Karpas-422 (cell line): ENCODE results near the gene RXFP2. TPM values are rescaled to one million over a fixed set of nuclear protein-coding genes. Genes with fewer than 3 reads are reported as not detected.

Experiments used
- DNase-seq: peaks from one replicate; pipeline ENCODE4 v3.0.0-alpha.2; 2015
- H2AFZ ChIP-seq: fragments of 200-600 bp; sonication (generic); 2 replicates; pipeline ENCODE4 v1.6.1; 2014; ENCODE audit warnings: antibody characterized with exemption, low read length, mixed read lengths
- H3K27ac ChIP-seq: fragments of 200-600 bp; sonication (generic); 2 replicates; pipeline ENCODE4 v1.5.1; 2014; ENCODE audit warnings: mild to moderate bottlenecking, low read length, moderate library complexity
- H3K27me3 ChIP-seq: fragments of 200-600 bp; sonication (generic); 2 replicates; pipeline ENCODE4 v1.6.1; 2014; ENCODE audit warnings: low read length, mixed read lengths
- H3K36me3 ChIP-seq: fragments of 200-600 bp; sonication (generic); 2 replicates; pipeline ENCODE4 v1.6.1; 2014; ENCODE audit warnings: low read length, mixed read lengths; ENCODE audit not compliant: insufficient read depth
- H3K4me1 ChIP-seq: fragments of 200-600 bp; sonication (generic); 2 replicates; pipeline ENCODE4 v1.6.1; 2014; ENCODE audit warnings: mild to moderate bottlenecking, low read length, mixed read lengths
- H3K4me2 ChIP-seq: fragments of 200-600 bp; sonication (generic); 2 replicates; pipeline ENCODE4 v1.6.1; 2014; ENCODE audit warnings: low read length, low read depth, mild to moderate bottlenecking; ENCODE audit not compliant: poor library complexity, severe bottlenecking
- H3K4me3 ChIP-seq: fragments of 200-600 bp; sonication (generic); 2 replicates; pipeline ENCODE4 v1.5.1; 2014; ENCODE audit warnings: mild to moderate bottlenecking, antibody characterized with exemption, low read length, mixed read lengths
- H3K79me2 ChIP-seq: fragments of 200-600 bp; sonication (generic); 2 replicates; pipeline ENCODE4 v1.6.1; 2014; ENCODE audit warnings: mild to moderate bottlenecking, low read length, mixed read lengths
- H3K9ac ChIP-seq: fragments of 200-600 bp; sonication (generic); 2 replicates; pipeline ENCODE4 v1.6.0; 2014; ENCODE audit warnings: low read length
- H3K9me2 ChIP-seq: fragments of 200-600 bp; sonication (generic), shearing (Covaris generic); replicated peaks from 2 replicates; pipeline ENCODE4 v1.6.0; 2014; ENCODE audit warnings: mild to moderate bottlenecking, low read length, moderate library complexity; ENCODE audit not compliant: insufficient read depth
- H3K9me3 ChIP-seq: fragments of 300-700, 200-600 bp; sonication (generic); 2 replicates; pipeline ENCODE4 v1.6.1; 2014; ENCODE audit warnings: low read length, mixed read lengths
- H4K20me1 ChIP-seq: fragments of 200-600 bp; sonication (generic); 2 replicates; pipeline ENCODE4 v1.6.1; 2014; ENCODE audit warnings: mild to moderate bottlenecking, antibody characterized with exemption, low read length, low read depth; ENCODE audit not compliant: insufficient read depth
- total RNA-seq: library from RNA; depleted of rRNA; stranded (reverse); fragments of >200 nt; shearing (Covaris generic); gene quantifications from 2 replicates; pipeline ENCODE4 v1.2.3, GENCODE V29; 2014; ENCODE audit warnings: low replicate concordance

RXFP2 gene
- total RNA-seq, 1 experiment from 2014 or later: not detected

GRCh38 chr13:31755803-31756212 is 16.5 kb downstream of the RXFP2 start:
- H4K20me1 ChIP-seq: no peaks in the 10 kb centered on the region
- no peaks in the 10 kb centered on the region for H3K36me3 ChIP-seq
- no peak overlapping the region for H3K9ac ChIP-seq
- DNase-seq: no peak
- H3K79me2 ChIP-seq: no peaks in the 10 kb centered on the region
- no peaks in the 10 kb centered on the region for H3K27me3 ChIP-seq
- no peak overlapping the region for H2AFZ ChIP-seq
- H3K4me3 ChIP-seq: no peak overlapping the region
- no peaks in the 10 kb centered on the region for H3K4me1 ChIP-seq
- H3K4me2 ChIP-seq: no peak overlapping the region
- H3K9me2 ChIP-seq: no peaks in the 10 kb centered on the region
- H3K9me3 ChIP-seq: no peaks in the 10 kb centered on the region
- H3K27ac ChIP-seq: no peak overlapping the region

DNA sequence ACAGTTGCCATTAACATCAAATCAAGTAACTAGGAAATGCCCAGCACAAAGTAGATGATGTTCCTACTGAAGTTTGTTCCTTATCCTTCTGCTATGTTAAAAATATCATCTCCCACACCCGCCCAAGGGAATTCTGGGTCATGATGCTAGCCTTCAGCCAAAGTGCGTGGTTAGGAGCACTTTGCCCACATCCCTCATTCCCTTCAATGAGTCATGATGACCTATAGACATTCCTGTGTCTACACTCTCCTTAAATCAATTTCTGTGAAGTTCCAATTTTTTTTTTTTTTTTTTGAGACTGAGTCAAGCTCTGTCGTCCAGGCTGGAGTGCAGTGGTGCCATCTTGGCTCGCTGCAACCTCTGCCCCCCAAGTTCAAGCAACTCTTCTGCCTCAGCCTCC is 17.0 kb downstream of the RXFP2 start:
- no peaks in the 10 kb centered on the region for H3K9me3 ChIP-seq
- H3K4me1 ChIP-seq: no peaks in the 10 kb centered on the region
- H3K9ac ChIP-seq: no peak overlapping the region
- no peaks in the 10 kb centered on the region for H4K20me1 ChIP-seq
- no peaks in the 10 kb centered on the region for H3K27me3 ChIP-seq
- H3K4me2 ChIP-seq: no peak overlapping the region
- no peak overlapping the region for H3K4me3 ChIP-seq
- no peak overlapping the region for H3K27ac ChIP-seq
- DNase-seq: no peak
- H3K9me2 ChIP-seq: no peaks in the 10 kb centered on the region
- H3K36me3 ChIP-seq: no peaks in the 10 kb centered on the region
- no peaks in the 10 kb centered on the region for H3K79me2 ChIP-seq
- no peak overlapping the region for H2AFZ ChIP-seq

DNA sequence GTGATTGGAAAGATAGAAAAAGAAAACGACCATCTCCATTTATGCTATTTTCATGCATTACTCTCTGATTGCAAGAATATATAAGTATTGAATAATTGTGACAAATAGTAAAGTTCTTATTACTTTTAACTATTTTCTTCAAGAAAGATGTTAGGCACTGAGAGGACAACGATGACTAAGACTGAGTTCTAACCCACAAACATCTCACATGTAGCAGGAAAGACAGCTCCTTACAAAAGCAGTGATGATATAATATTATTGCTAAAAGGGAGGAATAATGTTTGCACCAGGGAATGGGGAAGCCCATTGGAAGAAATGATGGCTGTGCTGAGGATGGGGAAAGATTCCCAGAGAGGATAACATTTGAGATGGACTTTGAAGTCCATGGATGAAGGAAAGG is 22.6 kb downstream of the RXFP2 start:
- H2AFZ ChIP-seq: no peak overlapping the region
- H3K9ac ChIP-seq: no peak overlapping the region
- no peaks in the 10 kb centered on the region for H3K9me3 ChIP-seq
- H3K4me1 ChIP-seq: no peaks in the 10 kb centered on the region
- no peak overlapping the region for H3K27ac ChIP-seq
- no peaks in the 10 kb centered on the region for H3K79me2 ChIP-seq
- H3K27me3 ChIP-seq: no peaks in the 10 kb centered on the region
- no peaks in the 10 kb centered on the region for H4K20me1 ChIP-seq
- no peak for DNase-seq
- H3K4me3 ChIP-seq: no peak overlapping the region
- H3K9me2 ChIP-seq: no peaks in the 10 kb centered on the region
- no peak overlapping the region for H3K4me2 ChIP-seq
- no peaks in the 10 kb centered on the region for H3K36me3 ChIP-seq

- Histone ChIP-seq H3K4me3 (no peak overlapping the region), H3K79me2 (no peaks in the 10 kb centered on the region), H3K4me2 (no peak overlapping the region), H3K9me3 (no peaks in the 10 kb centered on the region), H3K27me3 (no peaks in the 10 kb centered on the region), H3K36me3 (no peaks in the 10 kb centered on the region), H3K9ac (no peak overlapping the region), H4K20me1 (no peaks in the 10 kb centered on the region), H3K4me1 (no peaks in the 10 kb centered on the region), H3K9me2 (no peaks in the 10 kb centered on the region), H2AFZ (no peak overlapping the region), H3K27ac (no peak overlapping the region)
- DNase-seq: no peak
Observed at GRCh38 chr13:31764556-31764955, 25.2 kb downstream of the RXFP2 start.

DNA sequence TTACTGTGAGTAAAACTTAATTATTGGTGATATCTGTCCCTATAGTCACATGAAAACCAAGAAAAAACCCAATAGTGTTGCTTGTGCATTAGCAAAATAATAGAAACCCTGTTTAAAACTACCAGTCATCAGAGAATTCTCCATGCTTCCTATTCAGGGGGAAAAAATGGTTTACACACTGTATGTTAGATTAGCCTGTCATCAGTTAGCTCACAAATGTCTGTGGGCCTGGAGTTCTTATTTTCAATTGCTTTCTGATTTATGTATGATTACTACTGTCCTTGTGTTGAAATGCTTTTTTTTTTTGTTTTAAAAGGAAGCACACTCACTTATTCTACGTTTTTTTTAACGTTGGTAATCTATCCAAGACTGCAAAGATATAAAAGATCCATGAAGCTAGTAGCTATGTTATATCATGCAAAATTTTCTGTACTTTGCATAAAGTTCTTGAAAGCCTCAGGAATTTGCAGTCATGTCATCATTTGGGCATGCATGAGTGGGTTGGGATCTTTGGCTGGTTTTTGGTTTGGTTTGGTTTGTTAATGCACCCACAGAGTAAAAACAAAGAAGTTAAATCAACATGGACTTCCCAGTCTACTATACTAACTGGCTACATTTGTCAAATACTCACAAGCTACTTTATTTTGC is 25.9 kb downstream of the RXFP2 start:
- H3K36me3 ChIP-seq: no peaks in the 10 kb centered on the region
- no peak overlapping the region for H3K4me3 ChIP-seq
- no peaks in the 10 kb centered on the region for H3K4me1 ChIP-seq
- H3K9ac ChIP-seq: no peak overlapping the region
- DNase-seq: no peak
- H4K20me1 ChIP-seq: no peaks in the 10 kb centered on the region
- H3K27ac ChIP-seq: no peak overlapping the region
- no peak overlapping the region for H3K4me2 ChIP-seq
- no peak overlapping the region for H2AFZ ChIP-seq
- H3K9me2 ChIP-seq: no peaks in the 10 kb centered on the region
- no peaks in the 10 kb centered on the region for H3K27me3 ChIP-seq
- H3K9me3 ChIP-seq: no peaks in the 10 kb centered on the region
- no peaks in the 10 kb centered on the region for H3K79me2 ChIP-seq

DNA sequence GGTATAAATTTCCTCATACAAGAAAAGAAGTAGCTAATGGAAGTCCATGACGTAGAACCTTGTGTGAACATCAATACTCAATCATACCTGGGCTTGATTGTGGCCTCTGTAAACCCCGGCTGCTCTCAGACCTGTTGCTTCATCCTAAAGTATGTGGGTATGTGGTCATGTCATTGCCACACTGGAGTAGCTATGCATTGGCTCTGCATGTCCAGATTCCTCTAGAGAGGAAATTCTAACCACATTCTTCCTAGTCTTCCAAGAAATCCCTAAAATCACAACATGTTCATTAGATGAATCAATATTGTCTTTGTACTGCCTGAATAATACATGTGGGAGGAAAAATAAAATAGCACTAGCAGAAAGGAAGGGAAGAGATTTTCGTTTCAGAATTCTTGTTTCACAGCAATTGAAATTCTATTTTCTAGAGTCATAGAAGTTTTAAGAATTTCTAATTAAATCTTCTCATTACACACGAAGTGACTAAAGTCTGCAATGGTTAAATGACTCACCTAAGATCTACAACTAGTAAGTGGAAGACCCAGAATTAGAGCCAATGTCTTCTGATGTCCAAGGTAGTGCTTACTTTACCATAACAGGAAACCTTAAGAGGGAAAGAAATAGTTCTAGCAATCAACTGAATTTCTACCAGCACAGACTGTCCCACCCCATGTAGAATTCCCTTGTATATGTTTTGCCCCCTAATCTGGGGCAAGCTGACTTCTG is 28.0 kb downstream of the RXFP2 start:
- no peak overlapping the region for H3K27ac ChIP-seq
- no peaks in the 10 kb centered on the region for H3K27me3 ChIP-seq
- no peaks in the 10 kb centered on the region for H3K79me2 ChIP-seq
- H3K9ac ChIP-seq: no peak overlapping the region
- no peaks in the 10 kb centered on the region for H4K20me1 ChIP-seq
- no peak overlapping the region for H2AFZ ChIP-seq
- DNase-seq: no peak
- no peaks in the 10 kb centered on the region; the same call in 1 of the 2 replicates for H3K9me2 ChIP-seq
- no peaks in the 10 kb centered on the region for H3K4me1 ChIP-seq
- H3K4me3 ChIP-seq: no peak overlapping the region
- no peaks in the 10 kb centered on the region for H3K9me3 ChIP-seq
- no peak overlapping the region for H3K4me2 ChIP-seq
- no peaks in the 10 kb centered on the region for H3K36me3 ChIP-seq

DNA sequence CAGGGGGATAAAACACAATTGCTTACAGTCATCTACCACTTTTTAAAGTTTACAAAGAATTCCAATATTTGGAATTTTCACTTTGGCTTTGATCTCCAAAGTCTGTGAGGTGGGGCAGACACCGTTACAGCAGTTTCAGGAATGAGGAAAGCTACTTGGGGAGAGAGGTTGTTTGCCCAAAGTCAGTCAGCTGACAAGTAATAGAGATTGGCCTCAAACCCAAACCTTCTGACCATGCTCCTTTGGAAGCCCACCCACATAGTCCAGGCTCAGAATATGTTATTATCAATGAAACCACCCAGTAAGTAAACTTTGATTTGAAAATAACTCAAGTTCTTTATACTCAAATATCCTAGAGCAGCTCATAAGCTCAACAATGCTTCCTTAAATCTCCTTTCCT is 29.0 kb downstream of the RXFP2 start:
- Histone ChIP-seq H3K4me3 (no peak overlapping the region), H3K9ac (no peak overlapping the region), H4K20me1 (no peaks in the 10 kb centered on the region), H3K27ac (no peak overlapping the region), H3K4me1 (no peaks in the 10 kb centered on the region), H2AFZ (no peak overlapping the region), H3K9me2 (no peaks in the 10 kb centered on the region; the same call in 1 of the 2 replicates), H3K79me2 (no peaks in the 10 kb centered on the region), H3K9me3 (no peaks in the 10 kb centered on the region), H3K36me3 (no peaks in the 10 kb centered on the region), H3K27me3 (no peaks in the 10 kb centered on the region), H3K4me2 (no peak overlapping the region)
- no peak for DNase-seq

DNA sequence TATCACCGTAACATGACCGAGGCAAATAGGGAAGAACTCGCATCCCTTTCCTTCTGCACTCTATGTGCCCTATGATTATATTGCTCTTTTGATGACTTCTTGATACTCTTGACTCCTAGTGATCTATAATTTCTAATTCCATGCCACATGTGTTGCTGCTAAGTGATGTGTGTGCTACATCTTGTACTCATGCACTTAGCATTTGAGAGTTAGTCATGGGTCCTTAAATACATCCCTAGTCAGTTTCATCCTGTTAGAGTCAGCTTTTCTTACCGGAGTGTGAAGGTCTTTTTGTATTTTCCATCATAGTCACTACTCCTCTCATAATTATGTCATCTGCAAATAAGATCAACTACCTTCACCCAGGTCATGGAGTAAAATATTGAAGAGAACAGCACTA is 30.2 kb downstream of the RXFP2 start:
- H3K79me2 ChIP-seq: no peaks in the 10 kb centered on the region
- no peaks in the 10 kb centered on the region for H3K4me1 ChIP-seq
- H3K27me3 ChIP-seq: no peaks in the 10 kb centered on the region
- no peaks in the 10 kb centered on the region for H3K36me3 ChIP-seq
- H3K9me2 ChIP-seq: no peaks in the 10 kb centered on the region; the same call in 1 of the 2 replicates
- H3K9me3 ChIP-seq: no peaks in the 10 kb centered on the region
- DNase-seq: no peak
- no peak overlapping the region for H3K9ac ChIP-seq
- no peak overlapping the region for H3K27ac ChIP-seq
- no peaks in the 10 kb centered on the region for H4K20me1 ChIP-seq
- H3K4me2 ChIP-seq: no peak overlapping the region
- no peak overlapping the region for H3K4me3 ChIP-seq
- no peak overlapping the region for H2AFZ ChIP-seq
